Gastrocnemius medialis (tissue), 4 donors: ENCODE measurements around the gene CLN3.

ENCODE experiments used
- CTCF ChIP-seq, 5 experiments: fragments of 450-650 bp in 3 of 5; fragments of 200-600 bp in 2 of 5; sonication (generic) in 2 of 5; IDR thresholded peaks in 4 of 5; conservative IDR thresholded peaks in 1 of 5; 1 replicate in 4 of 5; 2 replicates in 1 of 5; pipeline ENCODE4 v1.5.1; 2016 to 2019; ENCODE audit warnings: antibody characterized with exemption in 5 of 5, mild to moderate bottlenecking in 3 of 5, moderate library complexity in 3 of 5
- POLR2A ChIP-seq, 2 donors: fragments of 450-650 bp; IDR thresholded peaks; one replicate each; pipeline ENCODE4 v1.6.1; 2017; ENCODE audit warnings: antibody characterized with exemption in 2 of 2, mild to moderate bottlenecking in 2 of 2, moderate library complexity in 2 of 2

DNA sequence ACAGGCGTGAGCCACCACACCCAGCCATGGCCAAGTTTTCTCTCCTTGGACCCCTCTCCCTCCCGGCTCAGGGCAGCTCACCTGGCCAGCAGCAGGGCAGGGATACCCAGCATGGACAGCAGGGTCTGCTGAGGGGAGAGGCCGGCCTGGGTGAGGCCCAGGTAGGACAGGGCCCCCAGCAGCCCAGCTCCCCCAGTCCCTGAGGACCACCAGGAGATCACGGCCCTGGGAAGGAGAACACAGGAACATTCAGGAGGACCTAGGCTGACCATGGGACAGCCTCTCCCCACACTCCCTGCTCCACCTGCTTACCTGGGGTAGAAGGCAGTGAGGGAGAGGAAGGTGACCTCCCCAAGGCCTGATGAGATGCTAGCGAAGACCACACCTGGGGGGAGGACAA lies 5.6 kb downstream of the CLN3 start:
- no peak for TF ChIP-seq CTCF (IDR thresholded peaks at IDR 0.05 in 4 of 5, conservative IDR thresholded peaks at IDR 0.05 in 1 of 5)
- TF ChIP-seq POLR2A (IDR thresholded peaks at IDR 0.05), result no peak
